GM18502 (cell line): ENCODE data around the gene PPP1R14C.
"Not testable (repeated sequence)": the region's sequence is repeated elsewhere in the genome, so short reads cannot be mapped to it uniquely, and the experiment has no call there.

ENCODE experiments used
- ATAC-seq: cut with Tn5 transposase; IDR thresholded peaks from one replicate; pipeline ENCODE4 v1.9.1; 2021; ENCODE audit warnings: mild to moderate bottlenecking; ENCODE audit not compliant: unreplicated experiment, poor library complexity

The PPP1R14C gene

GRCh38 chr6:150163970-150164369 lies 21.1 kb downstream of the PPP1R14C start:
- no peak for ATAC-seq

- ATAC-seq: no peak
Observed at GRCh38 chr6:150165020-150165702, 22.3 kb downstream of the PPP1R14C start.

DNA sequence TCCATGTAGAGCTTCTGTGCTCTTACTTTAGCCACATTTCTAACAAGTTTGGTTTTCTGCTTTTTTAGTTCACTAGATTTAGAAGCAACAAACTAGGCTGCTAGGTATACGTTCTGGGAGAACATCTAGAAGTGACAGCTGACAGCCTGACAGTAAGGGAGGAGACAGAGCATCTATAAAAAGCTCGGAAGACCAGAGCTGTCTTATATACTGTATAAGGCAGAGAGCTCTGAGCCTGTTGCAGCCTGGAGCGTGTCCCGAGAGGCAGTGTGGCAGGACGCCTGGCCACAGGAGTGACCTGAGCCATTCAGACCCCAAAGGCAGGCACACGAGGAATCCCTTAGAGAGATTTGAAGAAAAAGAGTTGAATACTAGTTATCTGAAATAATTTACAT lies 24.6 kb downstream of the PPP1R14C start:
- ATAC-seq: no peak

DNA sequence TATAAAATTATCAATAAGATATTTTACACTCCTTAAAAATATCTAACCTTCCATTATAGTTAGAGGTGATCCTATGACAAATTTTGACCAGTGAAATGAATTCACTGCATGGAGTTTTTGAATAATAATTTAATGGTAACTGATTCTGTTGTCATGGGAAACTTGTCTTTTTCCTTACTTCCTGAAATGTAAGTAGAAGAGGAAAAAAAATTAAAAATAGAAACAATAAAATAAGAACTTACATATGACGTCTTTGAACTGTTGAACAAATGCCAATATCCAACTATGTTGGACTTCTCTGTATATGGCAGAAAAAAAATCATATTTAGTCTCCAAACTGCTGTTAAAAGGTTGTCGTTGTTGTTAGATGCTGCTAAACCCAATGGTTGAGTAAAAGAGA lies 26.3 kb downstream of the PPP1R14C start:
- no peak for ATAC-seq

- ATAC-seq: no peak
Observed at GRCh38 chr6:150169609-150170008, 26.8 kb downstream of the PPP1R14C start.

GRCh38 chr6:150172929-150173328 lies 30.1 kb downstream of the PPP1R14C start:
- no peak for ATAC-seq

DNA sequence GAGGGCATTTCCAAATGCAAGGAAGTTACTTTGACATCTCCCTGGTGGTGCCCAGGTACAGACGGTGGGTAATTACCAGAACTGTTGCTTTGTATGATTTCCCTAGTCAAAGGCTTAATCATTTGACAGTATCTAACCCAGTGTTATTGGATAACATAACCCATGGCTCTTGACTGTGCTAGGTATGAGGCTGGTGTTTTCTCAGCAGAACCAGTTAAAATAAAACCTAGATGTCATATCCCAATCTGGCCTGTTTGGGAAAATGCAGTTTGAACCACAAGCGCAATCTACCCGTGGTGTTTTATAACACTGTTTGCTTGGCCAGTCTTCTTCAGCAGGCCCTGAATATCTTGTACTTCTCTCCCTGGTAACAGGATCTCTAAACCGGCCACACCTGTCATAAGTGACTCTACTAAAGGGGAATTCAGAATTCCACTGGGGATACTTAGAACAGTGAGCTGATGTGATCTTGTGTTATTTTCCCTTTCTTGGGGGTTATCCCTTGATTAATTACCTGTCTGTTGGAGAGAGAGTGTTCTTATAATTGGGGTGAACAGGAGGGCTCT lies 32.8 kb downstream of the PPP1R14C start:
- ATAC-seq: no peak

- ATAC-seq: no peak
Observed at GRCh38 chr6:150176152-150176551, 33.3 kb downstream of the PPP1R14C start.

GRCh38 chr6:150176659-150177058 lies 33.8 kb downstream of the PPP1R14C start:
- ATAC-seq: no peak

DNA sequence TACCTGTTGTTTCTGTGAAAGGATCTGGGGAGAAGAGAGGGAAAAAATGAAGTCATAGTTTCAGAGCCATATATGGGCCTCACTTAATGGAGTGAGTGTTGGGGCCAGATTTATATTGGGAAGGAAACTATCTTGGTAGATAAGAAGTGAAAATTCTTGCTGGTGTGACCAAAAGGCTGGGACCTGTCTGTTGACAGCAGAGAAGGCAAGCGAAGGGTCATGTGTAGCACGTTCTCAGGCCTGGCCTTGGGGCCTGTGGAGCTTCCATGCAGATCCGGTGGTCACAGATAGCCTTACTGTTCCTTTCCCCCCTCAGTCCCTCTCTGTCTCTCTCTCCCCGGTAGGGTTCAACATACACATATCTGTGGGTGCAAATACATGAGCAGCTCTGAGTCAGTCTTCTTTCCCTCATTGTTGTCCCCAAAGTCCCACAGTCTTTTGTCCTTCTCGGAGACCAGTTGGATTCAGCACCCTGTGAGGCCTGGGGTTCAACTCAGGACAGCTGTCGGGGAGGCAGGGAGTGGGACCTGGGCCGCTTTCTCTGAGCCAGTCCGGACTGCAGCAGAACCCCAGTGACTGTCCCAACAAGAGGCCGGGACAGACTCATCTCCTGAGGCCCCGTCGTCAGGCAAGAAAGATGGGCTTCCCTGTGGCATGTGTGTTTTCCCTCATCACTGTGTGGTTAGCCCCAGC lies 34.6 kb downstream of the PPP1R14C start:
- ATAC-seq: no peak

DNA sequence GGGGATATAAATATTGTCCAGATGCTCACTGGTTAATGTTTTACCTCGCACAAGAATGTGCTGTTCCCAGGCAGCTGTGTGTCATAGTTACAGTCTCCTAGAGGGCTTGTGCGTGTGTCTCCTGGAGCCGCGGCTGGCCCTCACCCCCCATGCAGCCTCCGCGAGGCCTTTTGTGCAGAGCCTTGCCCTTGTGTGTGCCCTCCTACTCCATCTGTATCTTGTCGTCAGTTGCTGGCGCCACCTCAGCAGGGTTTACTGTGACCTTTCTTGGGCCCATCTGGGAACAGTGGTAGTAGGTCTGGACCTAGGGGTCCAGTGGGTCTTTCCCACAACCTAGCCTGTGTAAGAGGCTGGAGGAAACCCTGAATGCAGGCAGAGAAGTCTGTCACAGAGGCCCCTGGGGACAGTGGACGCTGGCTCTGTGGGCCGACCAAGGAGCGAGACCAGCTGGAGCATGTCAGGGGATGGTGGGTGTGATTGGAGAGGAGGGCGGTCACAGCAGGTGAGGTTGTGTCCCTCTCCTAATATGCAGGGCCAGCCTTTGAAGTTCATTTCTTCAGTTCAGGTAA lies 35.2 kb downstream of the PPP1R14C start:
- no peak for ATAC-seq

DNA sequence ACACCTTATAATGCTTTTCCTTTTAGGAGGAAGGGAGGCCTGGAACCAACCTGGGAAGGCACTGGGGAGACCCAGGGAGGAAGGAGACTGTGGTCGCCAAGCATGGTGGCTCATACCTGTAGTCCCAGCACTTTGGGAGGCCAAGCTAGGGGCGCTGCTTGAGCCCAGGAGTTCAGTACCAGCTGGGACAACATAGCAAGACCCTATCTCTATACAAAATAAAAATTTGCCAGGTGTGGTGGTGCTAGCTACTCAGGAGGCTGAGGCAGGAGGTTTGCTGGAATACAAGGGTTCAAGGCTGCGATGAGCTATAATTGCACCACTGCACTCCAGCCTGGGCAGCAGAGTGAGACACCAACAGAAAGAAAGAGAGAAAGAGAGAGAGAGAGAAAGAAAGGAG lies 36.2 kb downstream of the PPP1R14C start:
- no peak for ATAC-seq

DNA sequence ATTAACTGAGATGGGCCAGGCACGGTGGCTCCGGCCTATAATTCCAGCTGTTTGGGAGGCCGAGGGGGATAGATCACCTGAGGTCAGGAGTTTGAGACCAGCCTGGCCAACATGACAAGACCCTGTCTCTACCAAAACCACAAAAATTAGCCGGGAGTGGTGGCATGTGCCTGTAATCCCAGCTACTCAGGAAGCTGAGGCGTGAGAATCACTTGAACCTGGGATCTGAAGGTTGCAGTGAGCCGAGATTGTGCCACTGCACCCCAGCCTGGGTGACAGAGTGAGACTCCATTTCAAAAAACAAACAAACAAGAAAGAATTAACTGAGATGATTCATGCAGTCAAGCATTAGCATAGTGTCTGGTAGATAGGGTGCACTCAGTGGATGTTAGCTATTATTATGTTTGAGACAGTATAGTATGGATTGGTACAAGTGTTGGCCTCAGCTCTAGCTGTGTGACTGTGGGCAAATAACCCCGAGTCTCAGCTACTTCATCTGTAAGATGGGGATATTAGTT lies 37.1 kb downstream of the PPP1R14C start:
- ATAC-seq: not testable (repeated sequence)

DNA sequence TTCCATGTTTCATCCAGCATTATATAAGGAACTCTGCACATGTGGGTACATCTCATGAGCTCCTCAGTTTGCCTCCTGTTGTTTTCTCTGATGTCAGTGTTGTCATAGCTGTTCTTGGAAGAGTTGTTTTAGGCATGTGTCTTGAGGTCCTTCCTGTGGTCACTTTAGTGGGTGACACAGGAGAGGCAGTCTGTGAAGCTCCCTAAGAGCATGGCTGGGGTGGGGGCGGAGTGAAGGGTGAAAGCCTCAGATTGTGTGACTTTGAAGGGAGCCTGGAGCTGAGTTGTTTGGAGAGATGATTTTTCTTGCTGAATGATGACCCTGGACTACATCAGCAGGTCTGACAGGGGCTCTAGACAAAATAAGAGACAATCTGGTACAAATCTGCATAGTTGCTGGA lies 37.7 kb downstream of the PPP1R14C start:
- no peak for ATAC-seq

- no peak for ATAC-seq
Observed at GRCh38 chr6:150182460-150183078, 39.7 kb downstream of the PPP1R14C start.

GRCh38 chr6:150183105-150183504 lies 40.3 kb downstream of the PPP1R14C start:
- no peak for ATAC-seq

DNA sequence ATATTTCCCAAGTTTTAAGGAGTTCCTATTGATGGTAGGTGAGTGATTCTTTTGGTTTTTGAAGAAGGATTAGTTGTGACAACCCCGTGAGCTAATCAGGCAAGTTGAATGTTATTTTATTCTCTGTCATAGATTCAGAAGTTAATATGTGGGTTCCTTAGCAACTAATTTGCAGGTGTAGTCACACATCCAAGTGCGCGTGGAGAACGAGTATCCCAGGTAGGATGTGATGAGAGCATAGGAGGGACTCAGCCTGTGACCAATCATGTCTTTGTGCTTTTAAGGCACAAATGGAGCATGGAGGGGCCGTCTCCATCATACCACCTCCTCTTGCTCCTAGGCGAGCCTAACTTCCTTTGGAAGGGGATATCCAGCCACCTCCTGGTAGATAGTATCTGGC lies 41.1 kb downstream of the PPP1R14C start:
- no peak for ATAC-seq

- ATAC-seq: peak; percentile 74
Observed at GRCh38 chr6:150184850-150185731, 42.2 kb downstream of the PPP1R14C start.

DNA sequence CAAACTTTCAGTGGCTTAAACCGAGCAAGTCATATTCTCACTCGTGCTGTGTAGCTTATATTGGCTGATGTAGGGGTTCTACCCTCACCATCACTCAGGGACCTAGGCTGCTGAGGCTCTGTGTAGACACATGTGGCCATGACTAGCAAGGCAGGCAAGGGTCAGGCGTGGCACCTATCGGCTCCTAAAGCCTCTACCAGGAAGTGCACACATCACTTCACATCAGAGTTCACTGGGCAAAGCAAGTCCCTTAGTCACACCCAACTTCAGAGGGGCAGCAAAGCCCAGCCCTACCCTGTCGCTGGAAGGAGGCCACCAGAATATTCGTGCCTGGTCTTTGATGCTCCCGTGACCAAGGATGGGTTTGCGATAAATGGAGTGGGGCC lies 42.9 kb downstream of the PPP1R14C start:
- no peak for ATAC-seq
